Measurements from ENCODE around the gene NKX1-1.
"Not testable (repeated sequence)": the region's sequence is repeated elsewhere in the genome, so short reads cannot be mapped to it uniquely, and the experiment has no call there.

The NKX1-1 gene

GRCh38 chr4:1383728-1384591 is 22.3 kb downstream of the NKX1-1 start:
- DNase-seq: no peak

DNA sequence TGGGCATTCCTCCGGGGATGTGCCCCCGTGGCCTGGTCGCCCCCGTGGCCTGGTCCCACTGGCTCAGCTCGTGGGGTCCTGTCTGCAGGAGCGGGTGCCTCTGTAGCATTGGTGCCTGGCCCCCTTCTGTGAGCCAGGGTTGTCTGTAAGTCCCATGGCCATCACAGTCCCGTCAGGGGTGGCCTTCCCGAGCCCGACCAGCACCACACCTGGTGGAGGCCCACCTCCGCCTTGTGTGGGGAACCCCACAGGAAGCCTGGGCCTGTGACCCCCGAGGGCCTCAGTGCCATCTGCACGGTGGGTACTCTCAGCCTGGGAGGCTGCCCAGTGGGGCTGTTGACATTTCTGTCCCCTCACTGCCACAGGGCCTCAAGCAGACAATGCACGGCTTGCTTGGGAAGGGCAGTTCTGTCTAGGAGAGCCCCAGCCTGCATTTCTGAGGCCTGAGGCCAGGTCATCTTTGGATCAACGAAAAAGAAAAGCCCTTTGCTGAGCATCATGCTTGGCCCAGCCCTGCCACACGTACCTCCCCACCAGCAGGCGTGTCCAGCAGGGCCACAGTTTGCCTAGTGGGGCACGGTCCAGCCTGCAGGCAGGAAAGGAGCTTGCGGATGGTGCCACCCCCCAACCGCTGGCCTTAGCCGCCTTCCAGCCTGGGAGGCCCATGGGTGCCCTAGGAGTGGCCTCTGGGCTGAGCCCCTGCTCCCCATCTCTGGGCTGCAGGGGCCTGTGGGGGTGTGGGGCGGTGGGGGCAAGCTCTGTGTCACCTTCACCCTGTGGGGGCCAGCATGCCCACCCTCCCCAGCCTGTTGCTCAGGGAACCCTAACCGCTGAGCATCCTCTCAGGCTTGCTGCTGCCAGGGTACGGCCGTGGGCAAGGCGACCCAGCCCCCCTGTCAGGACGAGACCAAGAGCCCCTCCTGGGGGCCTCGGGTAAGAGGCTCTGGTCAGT is 23.2 kb downstream of the NKX1-1 start:
- DNase-seq: no peak

DNA sequence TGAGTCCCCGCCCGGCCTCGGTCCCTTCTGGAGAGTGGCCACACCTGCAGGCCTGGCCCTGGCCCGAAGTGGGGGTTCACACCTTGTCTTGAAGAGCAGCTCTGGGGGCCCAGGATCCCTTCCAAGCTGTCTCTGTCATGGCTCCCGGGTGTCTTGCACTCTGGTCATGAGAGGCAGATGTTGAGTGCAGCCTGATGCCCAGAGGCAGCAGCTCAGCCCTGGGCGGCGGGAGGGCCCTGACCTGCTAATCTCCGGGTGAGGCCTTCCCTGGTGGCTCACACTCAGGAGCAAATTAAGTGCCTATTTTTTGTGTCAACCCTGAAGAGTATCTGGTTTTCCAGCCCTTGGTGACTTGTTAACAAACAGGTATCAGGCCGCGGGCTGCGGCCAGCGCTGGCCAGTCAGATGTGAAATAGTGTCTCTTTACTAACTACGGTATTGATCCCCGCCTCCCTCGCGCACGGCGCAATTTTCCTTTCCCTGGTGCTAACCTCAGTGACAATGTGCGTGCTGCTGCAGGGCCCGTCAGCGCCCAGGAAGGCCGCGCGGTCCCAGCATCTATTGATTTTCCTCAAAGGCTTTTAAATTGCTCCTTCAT is 24.2 kb downstream of the NKX1-1 start:
- DNase-seq: no peak

- no peak for DNase-seq
Measured at GRCh38 chr4:1381181-1381621, 25.0 kb downstream of the NKX1-1 start.

- DNase-seq: no peak
Measured at GRCh38 chr4:1380368-1381151, 25.7 kb downstream of the NKX1-1 start.

DNA sequence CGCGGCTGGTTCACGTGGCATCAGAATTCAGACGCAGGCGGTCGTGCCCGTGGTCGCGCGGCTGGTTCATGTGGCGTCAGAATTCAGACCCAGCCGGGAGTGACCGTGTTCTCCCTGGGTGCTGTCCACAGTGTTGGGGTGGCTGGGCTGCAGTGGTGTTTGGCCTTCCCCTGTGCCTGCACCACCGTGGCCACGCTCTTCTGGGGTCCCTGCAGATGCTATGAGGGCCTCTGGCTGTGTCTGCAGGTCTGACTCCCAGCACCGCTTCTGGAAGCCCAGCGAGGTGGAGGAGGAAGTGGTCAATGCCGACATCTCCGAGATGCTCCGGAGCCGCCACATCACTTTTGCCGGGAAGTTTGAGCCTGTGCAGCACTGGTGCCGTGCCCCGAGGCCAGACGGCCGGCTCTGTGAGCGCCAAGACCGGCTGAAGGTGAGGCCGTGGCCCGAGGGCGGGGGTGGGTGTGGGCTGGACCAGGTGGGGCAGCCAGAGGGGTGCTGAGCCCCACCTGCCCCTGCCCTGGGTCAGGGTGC is 26.4 kb downstream of the NKX1-1 start:
- no peak for DNase-seq

- no peak for DNase-seq
Measured at GRCh38 chr4:1379351-1379781, 26.9 kb downstream of the NKX1-1 start.

DNA sequence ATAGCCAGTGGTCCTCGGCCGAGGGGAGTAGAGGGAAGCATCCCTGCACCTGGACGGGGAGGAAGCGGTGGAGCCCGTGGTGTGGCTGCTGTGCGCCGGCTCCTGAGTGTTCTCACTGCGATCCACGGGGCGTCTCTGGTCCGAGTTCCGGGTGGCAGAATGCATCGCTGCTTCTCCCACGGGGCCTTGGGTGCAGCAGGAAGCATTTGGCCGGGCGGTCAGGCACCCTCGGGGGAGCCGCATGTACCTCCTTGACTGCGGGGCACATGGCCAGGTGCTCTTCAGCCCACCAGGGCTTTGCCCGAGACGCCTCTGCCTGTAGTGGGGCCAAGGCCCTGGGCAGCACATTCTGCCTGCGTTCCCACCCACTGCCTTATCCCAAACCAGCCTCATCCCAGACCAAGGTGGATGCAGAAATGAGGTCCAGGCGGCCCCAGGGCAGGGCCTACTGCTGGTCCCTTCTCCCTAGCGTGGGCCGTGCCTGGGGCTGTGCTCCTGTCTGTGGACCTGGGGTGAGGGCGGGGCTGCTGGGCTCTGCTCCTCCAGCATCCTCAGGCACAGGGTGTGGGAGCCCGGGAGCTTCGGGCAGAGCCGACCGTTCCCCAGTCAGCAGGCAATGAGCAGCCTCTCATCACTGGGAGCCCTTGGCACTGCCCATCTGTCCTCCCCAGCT is 27.5 kb downstream of the NKX1-1 start:
- no peak for DNase-seq

DNA sequence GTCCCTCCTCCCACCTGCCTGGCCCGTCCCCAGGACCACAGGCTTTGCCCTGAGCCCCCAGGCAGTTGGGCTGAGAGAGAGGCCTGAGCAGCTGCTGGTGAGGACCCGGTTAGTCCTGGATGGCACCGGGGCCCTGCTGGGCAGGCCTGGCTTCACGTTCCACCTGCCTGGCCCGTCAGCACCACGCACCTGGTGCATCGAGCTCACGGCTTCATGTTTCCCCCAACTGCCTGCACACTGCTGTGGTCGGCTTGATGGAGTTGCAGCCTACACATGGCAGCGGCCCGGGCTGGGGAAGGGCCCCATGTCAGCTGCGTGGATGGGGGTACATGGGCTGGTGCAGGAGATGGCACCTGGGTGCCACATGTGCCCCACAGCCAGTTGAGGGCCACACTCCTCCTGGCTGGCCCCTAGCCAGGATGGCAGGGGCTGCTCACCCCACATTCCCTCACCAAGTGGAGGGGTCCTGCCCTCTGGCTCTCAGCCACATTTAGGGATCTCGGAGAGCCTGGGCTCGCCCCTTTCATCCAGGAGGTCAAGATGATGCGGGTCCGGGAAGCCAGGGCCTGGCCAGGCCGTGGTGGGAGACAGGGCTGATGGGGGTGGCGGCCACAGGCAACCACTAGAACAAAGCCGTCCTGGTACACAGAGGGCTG is 28.5 kb downstream of the NKX1-1 start:
- DNase-seq: no peak

DNA sequence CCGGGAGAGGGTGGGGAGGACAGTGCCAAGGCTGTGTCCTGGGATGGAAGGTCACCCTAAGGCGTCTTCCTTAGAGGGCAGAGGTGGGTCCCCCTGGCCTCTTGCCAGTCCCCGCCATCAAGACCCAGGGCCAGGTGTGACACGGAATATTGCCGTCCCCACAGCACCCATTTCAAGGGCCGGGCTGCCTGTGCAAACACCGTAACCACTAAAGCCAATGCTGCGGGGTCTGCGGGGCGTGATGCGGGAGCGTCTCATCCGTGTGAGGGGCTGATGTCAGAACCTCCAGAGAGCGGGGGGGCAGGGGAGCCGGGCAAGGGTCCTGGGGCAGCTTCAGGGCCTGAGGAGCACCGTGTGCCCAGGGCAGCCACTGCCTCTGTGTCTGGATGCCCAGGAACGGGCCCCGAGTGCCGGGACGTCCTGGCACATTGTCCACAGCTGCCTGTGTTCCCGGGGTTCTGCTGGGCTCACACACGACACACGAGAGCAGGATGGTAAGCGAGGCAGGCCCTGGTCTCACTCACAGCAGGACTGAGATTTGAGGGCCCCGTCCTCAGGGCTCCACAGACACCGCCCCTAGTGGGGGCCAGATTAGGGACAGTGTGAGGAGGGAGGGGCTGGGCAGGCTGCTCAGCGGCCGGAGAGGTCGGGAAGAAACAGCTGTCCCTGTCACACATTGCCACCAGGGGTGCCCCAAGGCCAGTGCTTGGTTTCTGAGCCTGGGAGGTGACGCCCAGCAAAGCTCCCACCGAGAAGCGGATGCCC is 29.2 kb downstream of the NKX1-1 start:
- no peak for DNase-seq

- no peak for DNase-seq
Measured at GRCh38 chr4:1376391-1376840, 29.8 kb downstream of the NKX1-1 start.

DNA sequence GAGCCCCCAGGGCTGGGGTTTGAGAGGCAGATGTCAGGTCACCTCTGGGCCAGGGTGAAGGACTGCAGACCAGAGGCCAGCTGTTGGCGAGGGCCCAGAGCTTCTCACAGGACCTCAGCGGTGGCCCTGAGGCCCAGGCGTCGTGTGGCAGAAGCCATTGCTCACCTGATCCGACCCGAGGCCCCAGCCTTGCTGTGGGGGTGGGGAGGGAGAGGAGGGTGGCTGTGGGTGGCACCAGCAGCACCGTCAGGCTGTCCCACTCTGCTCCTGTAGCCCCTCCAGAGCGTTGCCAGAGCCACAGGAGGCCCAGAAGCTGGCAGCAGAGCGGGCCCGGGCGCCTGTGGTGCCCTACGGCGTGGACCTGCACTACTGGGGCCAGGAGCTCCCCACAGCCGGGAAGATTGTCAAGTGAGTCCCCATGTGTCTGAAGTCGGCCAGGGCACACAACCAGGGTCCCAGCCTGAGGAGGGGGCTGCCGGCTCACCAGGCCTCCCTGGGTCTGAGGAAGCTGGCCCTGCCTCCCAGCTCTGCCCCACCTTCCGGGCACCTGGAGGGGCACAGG is 30.4 kb downstream of the NKX1-1 start:
- no peak for DNase-seq

DNA sequence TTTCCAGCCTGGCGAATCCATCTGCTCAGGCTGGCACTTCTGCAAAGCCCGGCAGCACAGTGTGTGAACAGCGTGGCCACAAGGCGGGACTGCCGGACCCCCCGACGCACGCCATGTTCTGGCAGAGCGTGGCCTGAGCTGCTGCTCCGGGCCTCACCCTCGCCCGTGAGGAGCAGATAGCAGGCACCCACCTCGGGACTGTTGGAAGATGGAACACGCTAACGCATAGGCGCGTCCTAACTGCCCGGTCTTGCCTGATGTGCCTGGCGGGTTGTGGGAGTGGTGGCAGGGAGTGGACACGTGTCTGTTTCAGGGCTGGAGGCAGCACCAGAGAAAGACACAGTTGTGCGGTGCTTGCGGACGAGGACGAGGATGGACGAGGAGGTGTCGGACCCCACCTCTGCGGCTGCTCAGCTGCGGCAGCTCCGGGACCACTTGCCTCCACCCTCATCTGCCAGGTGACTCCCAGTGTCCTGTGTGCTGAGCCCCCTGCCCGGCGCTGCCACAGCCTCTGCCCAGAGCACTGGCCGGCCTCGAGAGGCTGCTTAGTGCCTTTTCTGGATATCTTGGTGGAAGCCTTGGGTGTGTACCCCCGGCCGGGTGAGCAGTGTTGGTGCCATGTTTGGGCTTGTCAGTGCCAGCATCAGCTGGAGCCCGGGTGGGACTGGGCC is 31.1 kb downstream of the NKX1-1 start:
- no peak for DNase-seq

GRCh38 chr4:1374706-1375045 is 31.6 kb downstream of the NKX1-1 start:
- no peak for DNase-seq

- no peak for DNase-seq
Measured at GRCh38 chr4:1373892-1374705, 32.1 kb downstream of the NKX1-1 start.

DNA sequence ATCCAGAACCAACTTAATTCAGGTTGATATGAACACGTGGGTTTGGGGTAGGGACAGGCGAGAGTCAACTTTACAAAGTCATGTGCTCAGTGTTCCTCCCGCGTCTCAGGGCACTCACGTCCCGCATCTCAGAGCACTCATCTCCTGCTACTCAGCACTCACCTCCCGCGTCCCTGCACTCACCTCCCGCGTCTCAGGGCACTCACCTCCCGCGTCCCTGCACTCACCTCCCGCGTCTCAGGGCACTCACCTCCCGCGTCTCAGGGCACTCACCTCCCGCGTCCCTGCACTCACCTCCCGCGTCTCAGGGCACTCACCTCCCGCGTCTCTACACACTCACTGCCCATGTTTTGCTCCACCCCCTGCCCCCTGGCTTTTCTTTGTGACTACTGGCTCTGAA is 33.7 kb downstream of the NKX1-1 start:
- DNase-seq: not testable (repeated sequence)

DNA sequence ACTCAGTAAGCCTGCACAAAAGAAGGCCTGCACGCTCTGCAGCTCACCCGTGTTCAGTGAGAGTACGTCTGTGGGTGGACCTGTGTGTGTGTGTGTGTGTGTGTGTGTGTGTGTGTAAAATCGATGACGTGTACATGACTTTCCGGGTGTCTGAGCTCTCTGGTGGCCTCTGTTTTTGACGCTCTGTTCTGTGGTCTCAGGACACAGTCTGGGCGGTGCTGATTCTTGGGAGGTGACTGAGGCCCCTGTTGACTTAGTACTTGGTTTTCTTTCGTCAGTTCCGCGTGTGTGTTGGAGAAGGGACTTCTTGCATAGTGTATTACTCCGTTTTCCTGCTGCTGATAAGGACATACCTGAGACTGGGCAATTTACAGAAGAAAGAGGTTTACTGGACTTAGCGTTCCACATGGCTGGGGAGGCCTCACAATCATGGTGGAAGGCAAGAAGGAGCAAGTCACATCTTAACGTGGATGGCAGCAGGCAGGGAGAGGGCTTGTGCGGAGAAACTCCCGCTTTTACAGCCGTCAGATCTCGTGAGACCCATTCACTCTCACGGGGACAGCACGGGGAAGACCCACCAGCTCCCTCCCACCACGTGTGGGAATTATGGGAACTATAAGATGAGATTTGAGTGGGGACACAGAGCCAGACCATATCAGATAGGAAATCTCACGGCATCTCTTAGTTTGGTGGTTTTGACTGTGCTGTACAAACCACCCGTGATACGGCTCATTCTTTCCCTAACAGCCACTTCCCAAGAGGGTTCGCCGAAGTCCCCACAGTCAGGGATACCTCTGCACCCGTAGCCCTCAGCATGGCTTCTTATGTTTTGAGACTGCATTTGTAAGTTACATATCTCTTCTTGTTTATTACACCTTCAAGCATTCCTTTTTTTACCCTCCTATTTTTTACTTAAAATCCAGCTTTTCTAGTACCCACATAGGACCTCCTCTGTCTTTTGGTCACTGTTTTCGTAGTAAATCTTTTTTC is 34.8 kb downstream of the NKX1-1 start:
- DNase-seq: no peak
